Ectodermal cell (in vitro differentiated cells): ENCODE data around the gene EPHA4.

Source experiments
- H3K27ac ChIP-seq: 2 replicates; pipeline ENCODE4 v1.7.0; 2013; ENCODE audit warnings: mild to moderate bottlenecking, low read depth, low read length; ENCODE audit not compliant: insufficient read depth, poor library complexity, severe bottlenecking
- H3K27me3 ChIP-seq: 2 replicates; pipeline ENCODE4 v1.7.0; 2013; ENCODE audit warnings: mild to moderate bottlenecking, low read length; ENCODE audit not compliant: insufficient read depth, control insufficient read depth, poor library complexity, severe bottlenecking
- H3K36me3 ChIP-seq: one replicate; pipeline ENCODE4 v1.7.0; 2013; ENCODE audit warnings: low read length; ENCODE audit not compliant: control insufficient read depth, insufficient read depth
- H3K4me1 ChIP-seq: one replicate; pipeline ENCODE4 v1.7.0; 2013; ENCODE audit warnings: low read length; ENCODE audit not compliant: control insufficient read depth, insufficient read depth
- H3K4me3 ChIP-seq: 2 replicates; pipeline ENCODE4 v1.7.0; 2013; ENCODE audit warnings: low read depth, low read length, control low read depth; ENCODE audit not compliant: insufficient read depth
- H3K9me3 ChIP-seq: 2 replicates; pipeline ENCODE4 v1.7.0; 2013; ENCODE audit warnings: mild to moderate bottlenecking, low read length, moderate library complexity; ENCODE audit not compliant: control insufficient read depth
- WGBS, 2 experiments: methylation state at CpG; one replicate each; pipeline ENCODE4 v1.1.7; 2013; ENCODE audit warnings: missing lambda C conversion rate in 2 of 2; 5-methylcytosine and 5-hydroxymethylcytosine counted together

EPHA4 gene

GRCh38 chr2:221420245-221420644 lies 151.9 kb downstream of the EPHA4 start:
- whole genome bisulfite sequencing, 2 experiments: 96 to 98% methylated on average over 7 of the region's 7 CpGs
- H3K4me3 ChIP-seq: no peak overlapping the region
- peaks cover 39% of the 10 kb centered on the region for H3K36me3 ChIP-seq

GRCh38 chr2:221415789-221416188 lies 156.3 kb downstream of the EPHA4 start:
- H3K4me3 ChIP-seq: no peak overlapping the region
- no peaks in the 10 kb centered on the region for H3K9me3 ChIP-seq
- WGBS, 2 experiments: 93 to 94% methylated on average over 5 of the region's 5 CpGs
- H3K27ac ChIP-seq: no peak overlapping the region
- H3K27me3 ChIP-seq: no peaks in the 10 kb centered on the region
- H3K36me3 ChIP-seq: peaks cover 17% of the 10 kb centered on the region
- no peaks in the 10 kb centered on the region for H3K4me1 ChIP-seq

More at GRCh38 chr2:221420245-221420644, 151.9 kb downstream of the EPHA4 start:
- no peaks in the 10 kb centered on the region for H3K4me1 ChIP-seq
- no peaks in the 10 kb centered on the region for H3K27me3 ChIP-seq
- no peaks in the 10 kb centered on the region for H3K9me3 ChIP-seq
- H3K27ac ChIP-seq: no peak overlapping the region

- WGBS, 2 experiments: 89 to 92% methylated on average over 1 of the region's 1 CpG
- Histone ChIP-seq H3K4me1 (no peaks in the 10 kb centered on the region), H3K9me3 (no peaks in the 10 kb centered on the region), H3K27me3 (no peaks in the 10 kb centered on the region), H3K4me3 (no peak overlapping the region), H3K36me3 (no peaks in the 10 kb centered on the region), H3K27ac (no peak overlapping the region)
These were observed 159.1 kb downstream of the EPHA4 start for GRCh38 chr2:221412978-221413377.

- no peaks in the 10 kb centered on the region for H3K9me3 ChIP-seq
- 94 to 96% methylated on average over 4 of the region's 4 CpGs for WGBS, 2 experiments
- no peak overlapping the region for H3K27ac ChIP-seq
- no peaks in the 10 kb centered on the region for H3K36me3 ChIP-seq
- H3K4me3 ChIP-seq: no peak overlapping the region
- no peaks in the 10 kb centered on the region for H3K4me1 ChIP-seq
- H3K27me3 ChIP-seq: no peaks in the 10 kb centered on the region
These were observed 161.6 kb downstream of the EPHA4 start for GRCh38 chr2:221410487-221410886.

- Histone ChIP-seq H3K9me3 (no peaks in the 10 kb centered on the region), H3K36me3 (no peaks in the 10 kb centered on the region), H3K27ac (no peak overlapping the region), H3K4me1 (no peaks in the 10 kb centered on the region), H3K4me3 (no peak overlapping the region), H3K27me3 (no peaks in the 10 kb centered on the region)
- 94 to 96% methylated on average over 5 of the region's 5 CpGs for WGBS, 2 experiments
These were observed 164.3 kb downstream of the EPHA4 start for GRCh38 chr2:221407765-221408164.

GRCh38 chr2:221405521-221405920 lies 166.6 kb downstream of the EPHA4 start:
- Histone ChIP-seq H3K9me3 (no peaks in the 10 kb centered on the region), H3K4me3 (no peak overlapping the region), H3K36me3 (no peaks in the 10 kb centered on the region), H3K27me3 (no peaks in the 10 kb centered on the region), H3K4me1 (no peaks in the 10 kb centered on the region), H3K27ac (no peak overlapping the region)

- no peaks in the 10 kb centered on the region for H3K4me1 ChIP-seq
- H3K27me3 ChIP-seq: no peaks in the 10 kb centered on the region
- no peaks in the 10 kb centered on the region for H3K9me3 ChIP-seq
- H3K4me3 ChIP-seq: no peak overlapping the region
- 87 to 90% methylated on average over 1 of the region's 1 CpG for WGBS, 2 experiments
- no peak overlapping the region for H3K27ac ChIP-seq
- no peaks in the 10 kb centered on the region for H3K36me3 ChIP-seq
These were observed 170.0 kb downstream of the EPHA4 start for GRCh38 chr2:221402072-221402471.

GRCh38 chr2:221400411-221400810 lies 171.7 kb downstream of the EPHA4 start:
- Histone ChIP-seq H3K4me1 (no peaks in the 10 kb centered on the region), H3K27me3 (no peaks in the 10 kb centered on the region), H3K4me3 (no peak overlapping the region), H3K9me3 (no peaks in the 10 kb centered on the region), H3K27ac (no peak overlapping the region), H3K36me3 (no peaks in the 10 kb centered on the region)
- 88 to 94% methylated on average over 4 of the region's 4 CpGs for whole genome bisulfite sequencing, 2 experiments

GRCh38 chr2:221399183-221399582 lies 172.9 kb downstream of the EPHA4 start:
- no peaks in the 10 kb centered on the region for H3K36me3 ChIP-seq
- no peaks in the 10 kb centered on the region for H3K27me3 ChIP-seq
- no peak overlapping the region for H3K4me3 ChIP-seq
- no peaks in the 10 kb centered on the region for H3K9me3 ChIP-seq
- H3K4me1 ChIP-seq: no peaks in the 10 kb centered on the region
- 66 to 73% methylated on average over 4 of the region's 4 CpGs for WGBS, 2 experiments
- no peak overlapping the region for H3K27ac ChIP-seq

- Histone ChIP-seq H3K27me3 (no peaks in the 10 kb centered on the region), H3K4me3 (no peak overlapping the region), H3K9me3 (no peaks in the 10 kb centered on the region), H3K4me1 (no peaks in the 10 kb centered on the region), H3K27ac (no peak overlapping the region), H3K36me3 (no peaks in the 10 kb centered on the region)
- WGBS, 2 experiments: 83% methylated on average over 1 of the region's 1 CpG; no CpG with 5 or more reads in 1 of the 2 experiments
These were observed 174.9 kb downstream of the EPHA4 start for GRCh38 chr2:221397187-221397586.

- H3K27ac ChIP-seq: no peak overlapping the region
- WGBS, 2 experiments: 90 to 97% methylated on average over 5 of the region's 5 CpGs
These were observed 179.7 kb downstream of the EPHA4 start for GRCh38 chr2:221392228-221392881.

More at GRCh38 chr2:221392228-221392881, 179.7 kb downstream of the EPHA4 start:
- no peaks in the 10 kb centered on the region for H3K4me1 ChIP-seq
- H3K36me3 ChIP-seq: no peaks in the 10 kb centered on the region
- no peaks in the 10 kb centered on the region for H3K9me3 ChIP-seq
- no peaks in the 10 kb centered on the region for H3K27me3 ChIP-seq
- no peak overlapping the region for H3K4me3 ChIP-seq
